ENCODE results near the gene WBP2. TPM values are rescaled to one million over a fixed set of nuclear protein-coding genes. Genes with fewer than 3 reads are reported as not detected.

The WBP2 gene
- total RNA-seq, 4 donors from 2014 or later, result 63.5 to 79.7 (median 71.0) TPM

DNA sequence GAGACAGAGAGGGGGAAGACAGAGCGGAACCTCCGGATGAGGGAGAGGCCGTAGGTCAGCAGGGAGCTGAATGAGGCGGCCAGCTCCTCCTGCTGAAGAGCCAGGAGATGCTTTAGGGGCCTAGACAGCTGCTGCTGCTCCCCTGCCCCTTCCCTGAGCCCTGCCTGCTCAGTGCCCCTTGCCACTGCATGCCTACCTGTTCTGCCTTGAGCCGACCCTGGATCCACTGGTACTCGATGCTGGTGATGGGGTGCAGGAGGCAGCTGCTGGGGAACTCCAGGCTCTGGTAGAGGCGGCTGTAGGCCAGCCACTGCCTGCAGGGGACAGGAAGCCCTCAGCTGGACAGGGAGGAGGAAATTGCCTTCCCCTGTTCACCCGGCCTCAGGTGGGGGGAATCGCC lies 18.5 kb downstream of the WBP2 start:
- no peak for DNase-seq (ENCODE audit: low spot score in 2 of 2)
- Histone ChIP-seq H3K4me1 (peaks cover 0 to 18% (median 6%) of the 10 kb centered on the region in 4 donors), H3K36me3 (peaks cover 0 to 85% (median 9%) of the 10 kb centered on the region in 3 donors), H3K27ac (no peak overlapping the region), H3K27me3 (no peaks in the 10 kb centered on the region), H3K9me3 (no peaks in the 10 kb centered on the region), H3K4me3 (no peak overlapping the region)
- TF ChIP-seq, protein P1, sequence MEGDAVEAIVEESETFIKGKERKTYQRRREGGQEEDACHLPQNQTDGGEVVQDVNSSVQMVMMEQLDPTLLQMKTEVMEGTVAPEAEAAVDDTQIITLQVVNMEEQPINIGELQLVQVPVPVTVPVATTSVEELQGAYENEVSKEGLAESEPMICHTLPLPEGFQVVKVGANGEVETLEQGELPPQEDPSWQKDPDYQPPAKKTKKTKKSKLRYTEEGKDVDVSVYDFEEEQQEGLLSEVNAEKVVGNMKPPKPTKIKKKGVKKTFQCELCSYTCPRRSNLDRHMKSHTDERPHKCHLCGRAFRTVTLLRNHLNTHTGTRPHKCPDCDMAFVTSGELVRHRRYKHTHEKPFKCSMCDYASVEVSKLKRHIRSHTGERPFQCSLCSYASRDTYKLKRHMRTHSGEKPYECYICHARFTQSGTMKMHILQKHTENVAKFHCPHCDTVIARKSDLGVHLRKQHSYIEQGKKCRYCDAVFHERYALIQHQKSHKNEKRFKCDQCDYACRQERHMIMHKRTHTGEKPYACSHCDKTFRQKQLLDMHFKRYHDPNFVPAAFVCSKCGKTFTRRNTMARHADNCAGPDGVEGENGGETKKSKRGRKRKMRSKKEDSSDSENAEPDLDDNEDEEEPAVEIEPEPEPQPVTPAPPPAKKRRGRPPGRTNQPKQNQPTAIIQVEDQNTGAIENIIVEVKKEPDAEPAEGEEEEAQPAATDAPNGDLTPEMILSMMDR (IDR thresholded peaks at IDR 0.05), result no peak
- TF ChIP-seq EP300 (IDR thresholded peaks at IDR 0.05), result no peak
- TF ChIP-seq POLR2A (IDR thresholded peaks at IDR 0.05), result no peak
- 84 to 87% methylated on average over 7 to 9 of the region's 9 CpGs for WGBS, 2 donors

DNA sequence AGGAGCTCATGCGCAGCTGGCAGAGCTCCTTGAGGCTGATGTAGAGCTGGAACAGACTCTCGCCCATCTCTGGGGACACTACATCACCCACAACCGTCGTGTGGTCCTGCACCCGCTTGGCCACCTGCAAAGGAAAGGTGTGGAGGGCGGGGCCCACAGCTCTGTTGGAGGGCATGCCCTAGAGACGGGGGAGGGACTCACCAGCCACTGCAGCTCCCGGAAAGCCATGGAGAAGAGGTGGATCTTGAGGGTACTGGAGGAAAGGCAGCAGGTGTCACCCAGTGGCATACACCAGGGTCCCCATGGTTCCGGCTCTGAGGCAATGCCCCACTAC lies 19.5 kb downstream of the WBP2 start:
- Histone ChIP-seq H3K4me1 (peaks cover 0 to 18% (median 6%) of the 10 kb centered on the region in 4 donors), H3K4me3 (no peak overlapping the region), H3K27ac (no peak overlapping the region), H3K27me3 (no peaks in the 10 kb centered on the region), H3K36me3 (peaks cover 0 to 90% (median 9%) of the 10 kb centered on the region in 3 donors), H3K9me3 (no peaks in the 10 kb centered on the region)
- TF ChIP-seq, protein P1 (IDR thresholded peaks at IDR 0.05), result no peak
- TF ChIP-seq POLR2A (IDR thresholded peaks at IDR 0.05) (no peak), EP300 (IDR thresholded peaks at IDR 0.05) (no peak)
- DNase-seq (ENCODE audit: low spot score in 2 of 2), result no peak
- 60 to 64% methylated on average over 8 to 9 of the region's 9 CpGs for WGBS, 2 donors

DNA sequence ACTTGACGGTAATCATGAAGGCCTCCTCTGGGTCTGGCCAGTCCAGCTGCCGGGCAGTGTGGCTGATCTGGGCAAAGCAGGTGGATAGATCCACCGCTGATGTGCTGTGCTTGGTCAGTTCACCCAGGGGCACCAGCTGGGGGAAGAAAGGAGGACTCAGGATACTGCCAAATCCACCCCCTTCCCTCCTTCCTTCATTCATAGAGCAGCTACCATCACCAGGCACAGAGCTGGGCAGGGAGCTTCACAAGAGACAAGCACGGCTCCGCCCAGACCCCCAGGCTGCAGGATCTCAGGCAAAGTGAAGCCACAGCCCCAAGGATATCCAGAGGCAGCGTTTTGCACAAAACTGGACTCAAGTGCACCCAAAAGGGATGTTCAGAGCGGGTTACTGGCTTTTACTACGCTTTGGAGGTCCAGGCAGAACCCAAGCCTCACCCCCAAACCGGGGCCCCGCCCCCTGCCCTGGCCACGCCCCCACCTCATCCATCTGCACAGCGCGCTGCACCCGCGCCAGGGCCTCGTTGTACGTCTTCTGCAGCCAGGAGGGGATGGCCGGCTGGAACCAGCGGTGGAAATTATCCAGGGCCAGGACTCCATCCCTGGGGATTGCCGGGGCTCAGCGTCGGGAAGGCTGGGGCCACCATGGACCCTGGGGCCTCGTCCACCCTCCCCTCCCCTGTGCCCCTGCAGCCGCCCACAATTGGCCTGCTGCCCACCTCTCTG lies 20.0 kb downstream of the WBP2 start:
- peaks cover 0 to 90% (median 9%) of the 10 kb centered on the region in 3 donors for H3K36me3 ChIP-seq
- no peak overlapping the region for H3K27ac ChIP-seq
- WGBS, 2 donors, result 48 to 53% methylated on average over 10 to 22 of the region's 24 CpGs
- TF ChIP-seq, protein P1 (IDR thresholded peaks at IDR 0.05), result no peak
- no peak for TF ChIP-seq EP300 (IDR thresholded peaks at IDR 0.05)
- no peak for TF ChIP-seq POLR2A (IDR thresholded peaks at IDR 0.05)
- DNase-seq (ENCODE audit: low spot score in 2 of 2), result no peak
- no peak overlapping the region for H3K4me3 ChIP-seq
- H3K9me3 ChIP-seq, result no peaks in the 10 kb centered on the region
- no peaks in the 10 kb centered on the region for H3K27me3 ChIP-seq
- H3K4me1 ChIP-seq, result peaks cover 0 to 18% (median 6%) of the 10 kb centered on the region in 4 donors

DNA sequence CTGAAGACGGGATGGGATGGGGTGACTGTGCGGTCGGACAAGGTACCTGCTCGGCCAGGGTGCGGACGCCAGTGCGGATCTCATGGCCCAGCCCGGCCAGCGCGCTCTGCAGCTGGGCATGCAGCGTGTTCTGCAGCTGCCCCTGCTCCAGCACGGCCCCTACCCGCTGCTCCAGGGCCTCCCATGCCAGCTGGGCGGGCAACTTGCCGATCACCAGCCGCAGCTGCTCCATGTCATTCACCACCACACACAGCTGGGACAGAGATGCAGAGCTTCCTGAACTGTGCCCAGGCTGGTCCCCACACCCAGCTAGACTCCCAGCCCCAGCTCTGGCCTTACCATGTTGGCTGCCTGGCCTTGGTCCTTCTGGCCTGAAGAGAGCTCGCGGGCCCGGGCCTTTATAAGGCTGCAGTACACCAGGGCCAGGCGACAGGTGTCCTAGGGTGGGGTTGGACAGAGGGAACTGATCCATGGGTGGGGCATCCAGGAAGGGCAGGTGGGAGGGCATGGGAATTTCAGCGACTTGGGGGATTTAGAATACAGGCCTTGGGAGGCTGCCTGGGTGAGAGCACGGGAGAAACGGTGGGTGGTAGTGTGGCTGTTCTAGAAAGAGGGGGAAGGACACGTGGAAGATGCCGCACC lies 20.7 kb downstream of the WBP2 start:
- peaks cover 0 to 18% (median 6%) of the 10 kb centered on the region in 4 donors for H3K4me1 ChIP-seq
- H3K9me3 ChIP-seq, result no peaks in the 10 kb centered on the region
- H3K4me3 ChIP-seq, result no peak overlapping the region
- WGBS, 2 donors, result 92 to 95% methylated on average over 23 to 25 of the region's 25 CpGs
- TF ChIP-seq, protein P1 (IDR thresholded peaks at IDR 0.05), result no peak
- TF ChIP-seq POLR2A (IDR thresholded peaks at IDR 0.05) (no peak), EP300 (IDR thresholded peaks at IDR 0.05) (no peak)
- H3K27me3 ChIP-seq, result no peaks in the 10 kb centered on the region
- H3K27ac ChIP-seq, result no peak overlapping the region
- H3K36me3 ChIP-seq, result peaks cover 0 to 89% (median 9%) of the 10 kb centered on the region in 3 donors
- no peak for DNase-seq (ENCODE audit: low spot score in 2 of 2)
